H1 (cell line): Measurements from ENCODE around the gene SNX19. TPM values are rescaled to one million over a fixed set of nuclear protein-coding genes. Genes with fewer than 3 reads are reported as not detected.

Source experiments
- EP300 ChIP-seq, 2 experiments: IDR thresholded peaks; 1 replicate in 1 of 2; 2 replicates in 1 of 2; pipeline ENCODE4 v1.6.1; 2011 to 2012; ENCODE audit warnings: low read depth in 2 of 2, low read length in 2 of 2, mild to moderate bottlenecking in 2 of 2, borderline replicate concordance in 1 of 2, inconsistent platforms in 1 of 2, moderate library complexity in 1 of 2
- GTF2F1 ChIP-seq: IDR thresholded peaks from 2 replicates; pipeline ENCODE4 v1.6.1; 2012; ENCODE audit warnings: low read depth, low read length, improper control_type of control experiment, borderline replicate concordance
- RFX5 ChIP-seq: IDR thresholded peaks from 2 replicates; pipeline ENCODE4 v1.6.1; 2011; ENCODE audit warnings: low read depth, low read length, improper control_type of control experiment, borderline replicate concordance
- RNF2 ChIP-seq: fragments of 200-900, 300-1000 bp; sonication (generic); IDR thresholded peaks from 2 replicates; pipeline ENCODE4 v1.7.1; 2016; ENCODE audit warnings: borderline replicate concordance, low read depth, mild to moderate bottlenecking, antibody characterized with exemption, low read length; ENCODE audit not compliant: poor library complexity, severe bottlenecking; ENCODE audit errors: missing control alignments
- RXRA ChIP-seq: IDR thresholded peaks from 2 replicates; pipeline ENCODE4 v1.6.1; 2011; ENCODE audit warnings: low read depth, mild to moderate bottlenecking, low read length, moderate library complexity; ENCODE audit not compliant: insufficient read depth
- SIRT6 ChIP-seq: IDR thresholded peaks from one replicate; pipeline ENCODE4 v1.7.1; 2012; ENCODE audit warnings: low read length, inconsistent platforms
- SRF ChIP-seq: IDR thresholded peaks from 2 replicates; pipeline ENCODE4 v1.6.1; 2011; ENCODE audit warnings: mild to moderate bottlenecking, low read depth, low read length, moderate library complexity
- polyA plus RNA-seq, 7 experiments: library from polyadenylated mRNA; depleted of rRNA in 3 of 7; stranded (reverse) in 5 of 7; unstranded in 2 of 7; fragments of >200 nt in 5 of 7; fragments of 200-250 nt in 2 of 7; gene quantifications; 1 replicate in 5 of 7; 2 replicates in 1 of 7; 4 replicates in 1 of 7; pipeline versions ENCODE4 v1.2.1 to v1.2.3, GENCODE V29; 2011 to 2013; ENCODE audit warnings: missing spikeins in 2 of 7, mixed read lengths in 2 of 7
- total RNA-seq: library from RNA; stranded (reverse); fragmentation: NEBNext Ultra II Directional; extraction: Animal tissue kit (Norgen Biotek cat#: 25700); gene quantifications from 2 replicates; pipeline ENCODE4 v1.2.1, GENCODE V29; 2021
- TF ChIP-seq, protein P1 (sequence below): IDR thresholded peaks from 2 replicates; pipeline ENCODE4 v1.6.1; 2012; ENCODE audit warnings: inconsistent platforms

Gene SNX19
- total and polyA plus RNA-seq, 2 of the 8 experiments (the other 6 are each of a cell fraction or from before 2014, with no cell fraction given) = 15.0 to 25.2 TPM

GRCh38 chr11:130916238-130916855 is at the start of gene SNX19 (continued):
- TF ChIP-seq EP300 (IDR thresholded peaks at IDR 0.05; ENCODE audit: borderline replicate concordance in 1 of 2, low read depth in 2 of 2, low read length in 2 of 2) (peak in 1 of 2 experiments; percentile 41; a peak in 1 of 3 replicates), SIRT6 (no peak), GTF2F1 (no peak), SRF (no peak), RFX5 (no peak), RXRA (no peak), RNF2 (no peak)
- TF ChIP-seq, protein P1, sequence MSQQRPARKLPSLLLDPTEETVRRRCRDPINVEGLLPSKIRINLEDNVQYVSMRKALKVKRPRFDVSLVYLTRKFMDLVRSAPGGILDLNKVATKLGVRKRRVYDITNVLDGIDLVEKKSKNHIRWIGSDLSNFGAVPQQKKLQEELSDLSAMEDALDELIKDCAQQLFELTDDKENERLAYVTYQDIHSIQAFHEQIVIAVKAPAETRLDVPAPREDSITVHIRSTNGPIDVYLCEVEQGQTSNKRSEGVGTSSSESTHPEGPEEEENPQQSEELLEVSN = peak; percentile 73
